ENCODE data around the gene TXNIP.

Gene TXNIP

GRCh38 chr1:146020058-146021049, 24.0 kb upstream of the TXNIP start:
- no peak for TF ChIP-seq CTCF (IDR thresholded peaks at IDR 0.05; ENCODE audit: low read depth, low read length)
- DNase-seq (ENCODE audit: low read depth in 2 of 2) = no peak
- no peak overlapping the region for H3K4me3 ChIP-seq (replicated peaks in 1 of 2; ENCODE audit: low read depth in 2 of 2, low read length in 2 of 2)

GRCh38 chr1:146019231-146020057, 23.1 kb upstream of the TXNIP start:
- TF ChIP-seq CTCF (IDR thresholded peaks at IDR 0.05; ENCODE audit: low read depth, low read length) = no peak
- H3K4me3 ChIP-seq (replicated peaks in 1 of 2; ENCODE audit: low read depth in 2 of 2, low read length in 2 of 2) = no peak overlapping the region
- DNase-seq (ENCODE audit: low read depth in 2 of 2) = no peak

- H3K4me3 ChIP-seq (replicated peaks in 1 of 2; ENCODE audit: low read depth in 2 of 2, low read length in 2 of 2) = no peak overlapping the region
- no peak for TF ChIP-seq CTCF (IDR thresholded peaks at IDR 0.05; ENCODE audit: low read depth, low read length)
- no peak for DNase-seq (ENCODE audit: low read depth in 2 of 2)
Measured at GRCh38 chr1:146016891-146017290, 20.5 kb upstream of the TXNIP start.

- no peak for DNase-seq (ENCODE audit: low read depth in 2 of 2)
- TF ChIP-seq CTCF (IDR thresholded peaks at IDR 0.05; ENCODE audit: low read depth, low read length) = no peak
Measured at GRCh38 chr1:146013559-146013922, 17.2 kb upstream of the TXNIP start.

GRCh38 chr1:146012703-146013558, 16.6 kb upstream of the TXNIP start:
- no peak overlapping the region for H3K4me3 ChIP-seq (replicated peaks in 1 of 2; ENCODE audit: low read depth in 2 of 2, low read length in 2 of 2)
- TF ChIP-seq CTCF (IDR thresholded peaks at IDR 0.05; ENCODE audit: low read depth, low read length) = peak; percentile 63
- DNase-seq (ENCODE audit: low read depth in 2 of 2) = peak; percentile 81 to 93

More at GRCh38 chr1:146013559-146013922, 17.2 kb upstream of the TXNIP start:
- H3K4me3 ChIP-seq (replicated peaks in 1 of 2; ENCODE audit: low read depth in 2 of 2, low read length in 2 of 2) = no peak overlapping the region

GRCh38 chr1:146010126-146010738, 13.9 kb upstream of the TXNIP start:
- no peak overlapping the region for H3K4me3 ChIP-seq (replicated peaks in 1 of 2; ENCODE audit: low read depth in 2 of 2, low read length in 2 of 2)
- no peak for TF ChIP-seq CTCF (IDR thresholded peaks at IDR 0.05; ENCODE audit: low read depth, low read length)
- no peak for DNase-seq (ENCODE audit: low read depth in 2 of 2)
